Stimulated activated CD4-positive, alpha-beta T cell treated with anti-CD3 and anti-CD28 coated beads, Interleukin-15, amount 100 ng/mL, for 48 hours (primary cell): ENCODE results near the gene SEC14L3.
A peak's percentile ranks its signal among the peaks of the same experiment; 100 is the strongest.

Experiments used
- DNase-seq, 2 donors: peaks; one replicate each; pipeline ENCODE4 v3.0.0-alpha.2; 2020; ENCODE audit warnings: low read depth in 2 of 2

SEC14L3 gene

DNA sequence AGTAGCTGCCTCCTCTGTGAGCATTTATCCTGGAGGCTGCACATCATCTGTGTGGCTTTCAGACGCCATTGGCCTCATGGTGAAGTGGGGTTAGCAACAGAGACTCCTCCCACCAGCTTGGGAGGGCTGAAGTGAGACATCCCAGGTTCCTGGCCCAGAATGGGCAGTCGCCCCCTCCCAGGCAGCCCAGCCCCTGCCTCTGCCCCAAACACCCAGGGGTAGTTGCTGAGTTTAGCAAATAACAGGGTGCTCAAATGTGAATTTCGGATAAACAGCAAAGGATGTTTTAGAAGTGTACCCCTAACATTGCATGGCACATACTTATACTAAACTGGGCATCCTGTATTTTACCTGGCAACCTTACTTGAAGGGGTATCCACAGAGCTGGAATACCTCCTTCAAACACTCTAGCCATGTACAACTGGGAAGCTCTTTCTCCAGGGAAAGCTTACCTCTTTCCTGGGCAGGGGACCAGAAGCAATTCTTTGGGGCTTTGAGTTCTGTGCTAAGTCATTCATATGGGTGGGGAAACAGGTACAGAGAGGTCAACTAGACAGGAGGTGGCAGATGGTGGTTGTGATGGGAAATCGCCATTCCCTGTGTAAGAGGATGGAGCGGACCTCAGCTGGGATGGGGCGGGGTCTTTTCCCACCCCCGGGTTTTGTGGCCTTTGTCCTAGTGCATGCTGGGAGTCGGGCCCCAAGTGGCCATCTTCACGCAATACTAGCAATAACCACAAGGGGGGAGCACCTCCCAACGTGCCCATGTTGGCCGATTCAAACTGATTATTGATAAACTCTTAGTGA is 27.0 kb downstream of the SEC14L3 start:
- no peak for DNase-seq

DNA sequence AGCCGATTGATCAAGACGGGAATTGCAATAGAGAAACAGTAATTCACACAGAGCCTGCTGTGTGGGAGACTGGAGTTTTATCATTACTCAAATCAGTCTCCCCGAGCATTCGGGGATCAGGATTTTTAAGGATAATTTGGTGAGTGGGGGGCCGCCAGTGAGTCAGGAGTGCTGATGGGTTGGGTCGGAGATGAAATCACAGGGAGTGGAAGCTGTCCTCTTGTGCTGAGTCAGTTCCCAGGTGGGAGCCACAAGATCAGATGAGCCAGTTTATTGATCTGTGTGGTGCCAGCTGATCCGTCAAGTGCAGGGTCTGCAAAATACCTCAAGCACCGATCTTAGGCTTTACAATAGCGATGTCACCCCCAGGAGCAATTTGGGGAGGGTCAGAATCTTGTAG is 30.7 kb downstream of the SEC14L3 start:
- DNase-seq: no peak

DNA sequence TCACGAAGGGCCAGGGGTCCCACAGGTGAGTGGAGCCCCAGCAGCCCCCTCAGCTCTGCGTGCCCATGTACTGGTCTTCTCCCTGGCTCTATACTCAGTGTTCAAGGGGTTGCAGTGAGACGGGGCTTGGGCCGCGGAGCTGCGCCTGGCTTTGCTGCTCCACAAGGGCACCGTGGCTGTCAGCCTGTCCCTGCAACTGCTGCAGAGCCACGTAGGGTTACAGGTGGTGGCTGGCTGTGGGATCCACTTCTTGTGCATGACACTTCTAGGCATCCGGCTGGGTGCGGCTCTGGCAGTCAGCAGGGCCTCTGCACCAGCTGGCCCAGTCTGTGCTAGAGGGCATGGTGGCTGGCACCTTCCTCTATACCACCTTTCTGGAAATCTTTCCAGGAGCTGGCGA is 32.0 kb downstream of the SEC14L3 start:
- no peak for DNase-seq

DNA sequence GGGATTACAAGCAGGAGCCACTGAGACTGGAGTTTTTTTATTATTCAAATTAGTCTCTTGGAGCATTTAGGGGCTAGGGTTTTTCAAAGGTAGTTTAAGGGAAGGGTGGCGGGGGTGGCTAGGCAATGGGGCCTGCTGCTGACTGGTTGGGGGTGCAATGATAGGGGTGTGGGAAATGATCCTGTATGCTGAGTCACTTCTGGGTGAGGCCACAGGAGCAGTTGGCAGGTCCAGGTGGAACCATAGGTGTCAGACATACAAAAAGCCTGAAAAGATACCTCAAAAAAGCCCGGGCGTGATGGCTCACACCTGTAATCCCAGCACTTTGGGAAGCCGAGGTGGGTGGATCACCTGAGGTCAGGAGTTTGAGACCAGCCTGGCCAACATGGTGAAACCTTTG is 32.6 kb downstream of the SEC14L3 start:
- no peak for DNase-seq

DNA sequence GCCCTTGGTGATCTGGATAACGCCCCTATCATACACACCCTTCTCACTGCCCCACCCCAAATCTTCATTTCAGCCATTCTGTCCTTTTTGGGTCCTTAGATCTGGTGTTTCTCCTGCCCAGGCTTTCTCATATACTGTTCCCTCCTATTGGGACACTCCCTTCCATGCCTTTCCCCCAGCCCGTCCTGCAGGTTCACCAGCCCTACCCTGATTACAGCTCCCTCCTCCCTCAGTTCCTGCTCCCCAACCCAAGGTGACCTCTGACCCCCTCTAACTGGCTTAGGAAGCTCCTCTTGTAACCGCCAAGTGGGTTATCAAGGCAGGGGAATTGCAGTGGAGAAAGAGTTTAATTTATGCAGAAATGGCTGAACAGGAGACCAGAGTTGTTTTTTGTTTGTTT is 33.3 kb downstream of the SEC14L3 start:
- no peak for DNase-seq

DNA sequence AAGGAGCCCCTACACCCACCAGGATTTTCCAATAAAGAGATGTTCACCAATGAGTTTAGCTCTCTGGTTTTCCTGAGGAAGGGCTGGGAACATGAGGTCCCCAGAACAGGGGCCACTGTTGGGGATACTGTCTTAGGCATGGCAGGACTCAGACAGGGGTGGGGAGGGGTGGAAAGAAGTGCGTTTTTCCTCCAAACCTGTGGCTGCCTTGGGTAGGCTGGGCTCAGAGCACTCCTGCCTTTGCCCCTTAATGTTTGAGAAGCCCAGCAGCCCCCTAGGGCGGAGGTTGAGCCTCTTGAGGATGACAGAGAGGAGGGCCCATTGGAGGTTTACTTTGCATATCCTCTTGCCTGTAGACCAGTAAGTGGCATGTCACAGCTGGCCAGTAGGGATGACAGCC is 35.6 kb downstream of the SEC14L3 start:
- no peak for DNase-seq

DNA sequence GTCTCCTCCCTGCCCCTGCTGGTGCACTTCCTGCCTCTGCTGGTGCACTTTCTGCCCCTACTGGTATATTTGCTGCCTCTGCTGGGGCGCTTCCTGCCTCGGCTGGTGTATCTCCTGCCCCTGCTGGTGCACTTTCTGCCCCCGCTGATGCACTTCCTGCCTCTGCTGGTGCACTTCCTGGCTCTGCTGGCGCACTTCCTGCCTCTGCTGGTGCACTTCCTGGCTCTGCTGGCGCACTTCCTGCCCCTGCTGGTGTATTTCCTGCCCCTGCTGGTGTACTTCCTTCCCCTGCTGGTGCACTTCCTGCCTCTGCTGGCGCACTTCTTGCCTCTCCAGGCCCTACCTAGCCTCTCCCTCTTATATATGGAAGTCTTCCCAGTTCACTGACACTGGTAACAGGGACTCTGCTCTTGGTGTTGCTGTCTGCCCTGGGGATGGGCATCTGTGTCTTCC is 36.1 kb downstream of the SEC14L3 start:
- peak; percentile 63 to 70 for DNase-seq

DNA sequence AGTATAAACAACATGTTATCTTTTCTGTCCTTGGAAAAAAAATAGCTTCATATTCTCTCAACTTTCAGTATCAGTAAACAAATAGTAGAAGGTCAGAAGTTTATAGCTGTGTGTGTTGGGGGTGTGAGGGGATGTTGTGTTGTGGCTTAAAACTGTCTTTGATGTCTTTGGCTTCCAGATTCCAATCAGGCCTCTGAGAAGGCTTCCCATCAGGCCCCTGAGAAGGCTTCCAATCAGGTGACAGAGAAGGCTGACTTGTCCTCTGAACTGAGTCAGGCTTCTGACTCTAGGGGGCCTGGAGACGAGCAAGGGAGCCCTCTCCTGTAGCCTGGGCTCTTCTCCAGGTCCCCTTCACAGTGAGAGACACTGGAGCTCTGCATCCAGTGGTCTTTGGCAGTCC is 37.0 kb downstream of the SEC14L3 start:
- no peak for DNase-seq

DNA sequence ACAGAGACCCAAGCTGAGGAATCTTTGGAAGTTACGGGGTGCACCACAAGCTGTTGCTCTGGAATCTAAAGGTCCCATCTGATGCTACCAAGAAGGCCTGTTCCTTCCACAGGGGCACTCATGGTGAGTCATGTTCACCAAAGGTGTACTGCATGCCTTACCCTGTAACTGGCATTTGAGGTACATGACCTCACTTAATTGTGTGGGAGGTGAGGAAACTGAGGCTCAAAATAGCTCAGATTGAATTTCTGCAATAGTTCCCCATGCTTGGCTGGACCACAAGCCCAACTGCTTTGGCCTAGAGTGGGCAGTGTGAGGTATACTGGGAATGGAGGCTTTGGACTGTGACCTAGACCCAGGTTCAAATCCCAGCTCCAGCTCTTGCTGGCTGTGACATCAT is 38.0 kb downstream of the SEC14L3 start:
- DNase-seq: no peak

DNA sequence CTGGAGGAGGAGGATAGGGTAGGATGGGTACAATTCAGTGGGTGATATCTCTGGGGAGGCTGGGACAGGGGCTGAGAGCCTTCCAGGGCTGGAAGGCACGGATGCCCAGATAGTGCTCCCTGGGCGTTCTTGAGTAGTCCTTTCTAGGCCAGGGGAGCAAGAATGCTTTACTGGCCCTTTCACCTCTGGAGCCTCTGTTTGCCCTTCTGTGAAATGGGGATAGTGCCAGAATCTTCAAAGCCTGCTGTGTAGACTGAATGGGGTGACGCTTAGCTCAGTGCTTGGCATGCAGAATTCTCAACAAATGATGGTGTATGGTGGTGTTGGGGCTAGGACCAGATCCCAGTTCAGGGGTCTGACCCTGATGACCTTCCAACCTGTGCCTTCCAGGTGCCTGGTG is 38.6 kb downstream of the SEC14L3 start:
- DNase-seq: no peak

DNA sequence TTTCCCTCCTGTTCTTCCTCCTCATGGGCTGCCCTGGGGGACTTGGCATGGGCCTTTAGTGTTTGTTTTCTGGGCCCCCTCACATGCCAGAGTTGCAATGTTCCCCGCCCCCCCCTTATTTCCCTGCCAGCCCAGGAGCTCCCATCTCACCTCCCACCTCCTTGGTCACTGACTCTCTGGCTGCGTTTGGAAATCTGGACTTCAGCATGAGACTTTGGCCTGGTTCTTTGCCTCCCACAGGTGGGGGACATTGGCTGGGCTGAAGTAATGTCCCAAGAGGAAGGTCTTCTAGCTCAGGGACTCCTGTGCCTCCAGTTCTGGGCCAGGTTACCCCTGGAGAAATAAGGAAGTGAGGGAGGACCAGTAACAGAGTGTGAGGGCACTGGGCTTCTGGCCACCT is 39.3 kb downstream of the SEC14L3 start:
- no peak for DNase-seq

DNA sequence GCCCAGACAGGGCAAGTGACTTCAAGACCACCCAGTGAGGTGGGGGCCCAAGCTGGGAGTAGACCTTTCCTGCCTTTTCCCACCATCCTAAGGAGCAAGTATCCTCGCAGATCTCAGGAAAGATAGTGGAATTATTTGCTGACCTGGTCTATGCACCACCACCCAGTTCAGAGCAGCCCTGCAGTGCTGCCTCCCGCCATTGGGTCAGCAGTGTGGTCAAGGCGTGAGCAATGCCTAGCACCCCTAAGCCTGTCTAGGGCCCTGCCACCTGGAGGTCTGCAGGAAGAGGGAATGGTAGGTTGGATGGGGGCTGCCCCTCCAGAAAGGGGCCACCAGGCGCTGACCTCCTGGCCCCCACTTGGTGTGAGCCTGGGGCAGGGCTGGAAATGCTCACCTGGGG is 39.7 kb downstream of the SEC14L3 start:
- DNase-seq: no peak

DNA sequence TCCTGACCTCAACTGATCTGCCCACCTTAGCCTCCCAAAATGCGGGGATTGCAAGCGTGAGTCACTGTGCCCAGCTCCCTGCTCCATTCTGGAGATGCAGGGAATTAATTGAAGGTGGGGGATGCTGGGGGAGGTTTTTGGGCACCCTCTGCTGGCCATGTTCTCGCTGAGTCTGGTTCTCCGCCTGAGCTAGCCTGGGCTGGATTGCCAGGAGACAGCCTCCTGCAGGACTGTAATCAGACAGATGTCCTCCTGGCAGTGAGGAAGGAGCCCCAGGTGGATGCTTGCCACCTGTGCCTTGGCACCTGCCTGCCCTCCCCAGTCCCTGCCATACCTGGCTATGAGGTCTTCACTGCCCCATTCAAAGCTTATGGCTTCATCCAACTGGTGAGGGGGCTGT is 40.9 kb downstream of the SEC14L3 start:
- DNase-seq: no peak

DNA sequence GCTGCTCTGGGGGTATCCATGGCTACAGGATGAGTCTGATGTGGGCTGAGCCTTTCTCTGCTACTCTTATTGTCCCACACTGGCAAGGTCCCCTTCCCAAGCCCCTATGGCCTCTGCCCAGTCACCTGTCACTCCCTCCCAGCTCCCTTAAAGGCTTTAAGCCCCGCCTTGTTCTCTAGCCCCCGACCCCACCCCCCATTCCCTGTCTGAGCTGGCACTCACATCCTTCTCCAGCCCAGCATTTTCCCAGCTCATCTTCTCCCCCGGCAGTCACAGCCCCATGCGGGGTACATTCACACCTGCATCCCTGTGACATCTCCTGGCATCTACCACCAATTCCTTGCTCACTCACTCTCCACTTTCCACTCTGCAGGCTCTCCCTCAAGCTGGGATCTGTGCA is 41.9 kb downstream of the SEC14L3 start:
- no peak for DNase-seq

DNA sequence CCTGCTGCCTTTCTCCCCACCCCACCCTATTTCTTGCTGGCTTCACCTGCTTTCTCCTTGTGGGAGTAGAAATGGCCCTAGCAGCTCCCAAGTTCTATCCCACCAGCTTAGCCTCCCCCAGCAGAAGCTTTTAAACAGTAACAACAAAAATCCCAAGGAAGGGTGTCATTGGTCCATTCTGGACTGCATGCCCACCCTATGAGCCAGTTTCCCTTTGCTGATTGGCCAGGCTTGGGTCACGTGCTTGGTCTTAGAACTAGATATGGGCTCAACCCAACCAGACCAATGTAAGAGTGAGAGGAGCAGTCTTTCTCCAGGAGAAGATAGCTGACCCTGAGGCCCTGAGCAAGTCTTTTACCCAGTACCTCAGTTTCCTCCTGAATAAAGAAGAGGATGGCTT is 43.9 kb downstream of the SEC14L3 start:
- DNase-seq: no peak

DNA sequence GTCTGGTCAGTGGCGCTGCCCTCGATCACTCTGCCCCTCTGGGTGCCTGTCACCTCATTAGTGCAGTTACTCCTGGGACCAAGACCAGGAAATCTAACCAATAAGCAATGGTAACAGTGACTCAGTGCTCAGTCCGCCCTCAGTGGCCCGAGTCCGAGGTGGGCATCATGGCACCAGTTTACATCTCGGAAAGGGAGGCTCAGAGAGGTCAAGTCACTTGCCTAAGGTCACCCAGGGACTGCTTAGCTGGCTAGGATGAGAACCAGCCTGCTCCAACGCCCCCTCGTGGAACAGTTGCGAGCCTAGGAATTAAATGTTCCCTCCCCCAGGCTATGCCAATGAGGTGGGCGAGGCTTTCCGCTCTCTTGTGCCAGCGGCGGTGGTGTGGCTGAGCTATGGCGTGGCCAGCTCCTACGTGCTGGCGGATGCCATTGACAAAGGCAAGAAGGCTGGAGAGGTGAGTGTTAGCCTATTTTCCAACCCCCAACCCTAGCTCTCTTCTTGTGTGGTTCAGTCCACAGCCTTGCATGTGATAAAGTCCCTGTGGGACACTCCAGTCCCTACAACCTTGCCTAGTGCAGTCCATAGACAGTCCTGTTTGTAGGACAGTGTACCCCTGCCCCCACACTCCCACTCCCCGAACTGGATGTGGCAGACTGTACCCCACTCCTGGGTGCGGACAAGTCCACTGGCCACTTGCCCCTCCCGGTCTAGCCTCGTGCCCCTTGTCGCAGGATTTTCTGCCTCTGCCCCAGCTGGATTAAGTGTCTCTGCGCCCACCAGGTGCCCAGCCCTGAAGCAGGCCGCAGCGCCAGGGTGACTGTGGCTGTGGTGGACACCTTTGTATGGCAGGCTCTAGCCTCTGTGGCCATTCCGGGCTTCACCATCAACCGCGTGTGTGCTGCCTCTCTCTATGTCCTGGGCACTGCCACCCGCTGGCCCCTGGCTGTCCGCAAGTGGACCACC is 45.1 kb downstream of the SEC14L3 start:
- peak; percentile 75 to 90 for DNase-seq

DNA sequence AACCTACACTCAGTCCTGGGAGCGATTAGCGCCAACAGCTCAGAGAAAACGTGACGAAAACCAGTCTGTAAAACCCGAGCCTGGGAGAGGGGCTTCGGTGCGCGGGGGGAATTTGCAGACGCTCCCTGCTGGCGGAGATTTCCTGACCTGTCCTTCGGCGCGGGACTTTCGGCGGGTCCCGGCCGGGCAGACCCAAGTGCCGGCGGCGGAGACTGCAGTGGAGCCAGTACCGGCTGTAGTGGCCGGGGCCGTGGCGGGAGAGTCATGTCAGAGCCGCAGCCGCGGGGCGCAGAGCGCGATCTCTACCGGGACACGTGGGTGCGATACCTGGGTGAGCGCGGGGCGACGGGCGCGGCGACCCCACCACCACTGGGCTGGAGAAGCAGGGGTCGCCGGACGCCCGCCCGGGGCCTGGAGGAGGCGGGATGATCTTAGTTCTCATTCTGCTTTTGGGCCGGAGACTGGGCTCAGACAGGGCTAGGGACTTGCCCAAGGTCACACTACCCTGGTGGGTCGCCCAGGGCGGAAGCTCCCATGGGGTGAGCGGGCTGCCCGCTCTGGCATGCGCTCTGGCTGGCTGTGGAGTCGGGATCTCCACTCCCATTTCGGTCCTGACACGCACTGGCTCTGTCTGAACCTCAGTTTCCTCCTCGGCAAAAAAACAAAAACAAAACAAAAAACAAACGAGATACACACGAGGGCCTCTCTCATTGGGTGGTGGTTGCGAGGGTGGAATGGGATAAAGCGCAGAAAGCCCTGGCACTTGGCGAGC is 46.0 kb downstream of the SEC14L3 start, which contains the start of gene MTFP1:
Gene MTFP1 (plus strand): TSS at position 153 of the 772 bp plus-strand sequence. CDS start 112 bp downstream, at position 265.
- no peak for DNase-seq

DNA sequence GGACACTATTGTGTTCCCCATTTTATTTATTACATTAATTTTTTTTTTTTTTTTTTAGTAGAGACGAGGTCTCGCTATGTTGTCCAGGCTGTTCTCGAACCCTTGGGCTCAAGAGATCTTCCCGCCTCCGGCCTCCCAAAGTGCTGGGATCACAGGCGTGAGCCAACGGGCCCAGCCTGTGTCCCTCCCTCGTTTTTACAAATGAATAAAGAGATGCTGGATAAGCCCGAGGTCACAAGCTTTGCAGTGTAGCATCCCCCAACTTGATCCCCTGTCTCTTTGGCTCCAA is 46.5 kb downstream of the SEC14L3 start:
- DNase-seq: no peak

DNA sequence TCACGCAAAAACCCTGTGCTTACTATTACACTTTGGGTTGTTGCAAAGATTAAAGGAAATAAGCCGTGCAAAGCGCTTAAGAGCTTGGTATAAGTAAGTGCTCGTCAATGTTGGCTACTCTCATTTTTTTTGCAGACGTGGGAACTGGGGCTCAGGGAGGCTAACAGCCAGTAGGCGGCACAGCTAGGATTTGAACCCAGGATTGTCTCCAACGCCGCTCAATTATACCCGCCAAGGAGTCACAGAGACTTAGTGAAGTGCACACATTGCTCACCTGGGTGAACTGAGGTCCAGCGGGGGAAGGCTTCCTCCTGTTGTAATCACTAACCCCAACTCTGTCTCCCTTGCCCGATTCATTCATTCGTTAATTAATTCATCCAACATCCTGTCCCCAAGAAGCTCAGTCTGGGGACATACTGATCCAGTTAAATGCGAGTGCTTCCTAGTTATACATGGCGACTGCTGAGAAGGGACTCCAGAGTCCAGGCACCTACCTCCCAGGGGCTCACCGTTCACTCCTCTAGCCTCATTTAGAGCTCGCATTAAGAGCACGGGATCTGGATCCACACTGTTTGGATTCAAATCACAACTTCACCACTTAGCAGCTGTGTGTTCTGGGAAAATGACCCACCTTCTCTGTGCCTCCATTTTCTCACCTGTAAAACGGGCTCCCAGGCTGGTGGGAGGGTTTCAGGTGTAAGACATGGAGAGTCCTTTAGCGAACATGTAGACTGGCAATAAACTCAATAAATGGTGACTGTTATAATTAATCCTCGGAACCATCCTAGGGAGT is 47.1 kb downstream of the SEC14L3 start:
- no peak for DNase-seq

DNA sequence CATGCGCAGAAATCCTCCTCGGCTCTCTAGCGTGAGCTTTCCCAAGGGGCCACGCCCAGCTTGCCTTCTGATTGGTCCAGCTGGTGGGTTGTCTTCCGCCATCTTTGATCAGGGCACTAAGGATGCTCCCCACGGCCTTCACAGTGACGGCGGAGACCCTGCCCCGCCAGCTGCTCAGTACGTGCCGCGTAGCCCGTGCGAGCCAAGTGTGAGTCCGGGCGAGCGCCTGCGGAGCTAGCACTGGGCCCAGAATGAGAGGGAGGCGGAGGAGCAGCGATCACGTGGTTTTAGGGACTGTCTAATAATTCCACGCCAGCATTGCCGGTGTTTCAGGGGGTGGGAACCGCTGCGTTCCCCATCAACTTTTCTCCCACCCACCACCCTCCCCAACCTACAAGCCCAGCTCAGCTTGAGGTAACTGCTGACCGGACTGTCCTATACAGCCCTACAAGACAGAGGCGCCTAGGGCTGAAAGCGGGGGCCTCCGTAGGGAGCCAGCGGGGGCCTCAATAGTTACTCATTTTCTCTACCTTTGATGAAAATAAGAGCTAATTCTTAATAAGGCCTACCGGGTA is 47.8 kb downstream of the SEC14L3 start:
- DNase-seq: peak; percentile 97 to 99
